Thyroid gland (tissue), 4 donors: ENCODE measurements around the gene FXYD3.

ENCODE experiments used
- POLR2A ChIP-seq, 2 donors: fragments of 450-650 bp; IDR thresholded peaks; one replicate each; pipeline ENCODE4 v1.6.1; 2017; ENCODE audit warnings: antibody characterized with exemption in 2 of 2, mild to moderate bottlenecking in 2 of 2, moderate library complexity in 1 of 2
- TF ChIP-seq, protein P1 (sequence below), 6 experiments: fragments of 200-600 bp in 3 of 6; fragments of 450-650 bp in 3 of 6; sonication (generic) in 3 of 6; IDR thresholded peaks; one replicate each; pipeline ENCODE4 v1.5.1; 2016 to 2019; ENCODE audit warnings: antibody characterized with exemption in 6 of 6, mild to moderate bottlenecking in 2 of 6, inconsistent platforms in 1 of 6, moderate library complexity in 1 of 6

DNA sequence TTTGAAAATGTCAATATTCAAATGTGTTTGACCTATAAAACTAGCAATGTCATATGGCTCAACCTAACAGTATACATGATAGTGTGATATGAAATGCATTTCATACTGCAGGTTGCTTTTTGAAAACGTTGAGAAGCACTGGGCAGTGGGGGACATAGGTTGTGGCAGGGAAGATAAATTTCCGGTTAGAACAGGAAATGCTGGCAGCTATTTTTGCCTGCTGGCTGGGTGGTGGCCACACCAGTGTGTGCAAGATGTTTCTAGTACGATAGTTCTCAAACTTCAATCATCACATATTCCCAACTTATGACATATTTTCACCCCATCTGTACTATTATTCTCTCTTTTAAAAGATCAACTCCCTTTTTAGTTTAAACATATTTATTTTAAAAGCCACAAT is 56.1 kb downstream of the FXYD3 start:
- TF ChIP-seq POLR2A (IDR thresholded peaks at IDR 0.05) = no peak
- TF ChIP-seq, protein P1, sequence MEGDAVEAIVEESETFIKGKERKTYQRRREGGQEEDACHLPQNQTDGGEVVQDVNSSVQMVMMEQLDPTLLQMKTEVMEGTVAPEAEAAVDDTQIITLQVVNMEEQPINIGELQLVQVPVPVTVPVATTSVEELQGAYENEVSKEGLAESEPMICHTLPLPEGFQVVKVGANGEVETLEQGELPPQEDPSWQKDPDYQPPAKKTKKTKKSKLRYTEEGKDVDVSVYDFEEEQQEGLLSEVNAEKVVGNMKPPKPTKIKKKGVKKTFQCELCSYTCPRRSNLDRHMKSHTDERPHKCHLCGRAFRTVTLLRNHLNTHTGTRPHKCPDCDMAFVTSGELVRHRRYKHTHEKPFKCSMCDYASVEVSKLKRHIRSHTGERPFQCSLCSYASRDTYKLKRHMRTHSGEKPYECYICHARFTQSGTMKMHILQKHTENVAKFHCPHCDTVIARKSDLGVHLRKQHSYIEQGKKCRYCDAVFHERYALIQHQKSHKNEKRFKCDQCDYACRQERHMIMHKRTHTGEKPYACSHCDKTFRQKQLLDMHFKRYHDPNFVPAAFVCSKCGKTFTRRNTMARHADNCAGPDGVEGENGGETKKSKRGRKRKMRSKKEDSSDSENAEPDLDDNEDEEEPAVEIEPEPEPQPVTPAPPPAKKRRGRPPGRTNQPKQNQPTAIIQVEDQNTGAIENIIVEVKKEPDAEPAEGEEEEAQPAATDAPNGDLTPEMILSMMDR (IDR thresholded peaks at IDR 0.05) = no peak
